Fibroblast of lung (primary cell): ENCODE measurements around the gene TBXAS1.

ENCODE experiments used
- CTCF ChIP-seq, 2 donors: IDR thresholded peaks in 1 of 2; conservative IDR thresholded peaks in 1 of 2; 1 replicate in 1 of 2; 2 replicates in 1 of 2; pipeline ENCODE4 v1.5.1; 2011 to 2012; ENCODE audit warnings: low read length in 2 of 2, control low read depth in 1 of 2, inconsistent platforms in 1 of 2, low read depth in 1 of 2, mild to moderate bottlenecking in 1 of 2
- EZH2 ChIP-seq: IDR thresholded peaks from 2 replicates; pipeline ENCODE4 v1.5.1; 2012; ENCODE audit warnings: low read length, control low read depth, mild to moderate bottlenecking; ENCODE audit errors: missing control alignments

GRCh38 chr7:139931190-139931934 lies 102.3 kb downstream of the TBXAS1 start:
- TF ChIP-seq CTCF (conservative IDR thresholded peaks at IDR 0.05 in 1 of 2, IDR thresholded peaks at IDR 0.05 in 1 of 2; ENCODE audit: low read depth in 1 of 2, low read length in 2 of 2) (no peak), EZH2 (no peak)
